Umbilical cord (tissue), 2 donors: ENCODE data around the gene EXT2. TPM values are rescaled to one million over a fixed set of nuclear protein-coding genes. Genes with fewer than 3 reads are reported as not detected.
A peak's percentile ranks its signal among the peaks of the same experiment; 100 is the strongest.

Source experiments
- DNase-seq: peaks from one replicate; pipeline ENCODE4 v3.0.0-alpha.2; 2015; ENCODE audit warnings: low spot score
- total RNA-seq: library from RNA; depleted of rRNA; stranded (reverse); fragments of >200 nt; gene quantifications from one replicate; pipeline ENCODE4 v1.2.3, GENCODE V29; 2014; ENCODE audit warnings: low replicate concordance; ENCODE audit not compliant: insufficient read depth

The EXT2 gene
- total RNA-seq, 1 donor from 2014 or later = 91.7 TPM

DNA sequence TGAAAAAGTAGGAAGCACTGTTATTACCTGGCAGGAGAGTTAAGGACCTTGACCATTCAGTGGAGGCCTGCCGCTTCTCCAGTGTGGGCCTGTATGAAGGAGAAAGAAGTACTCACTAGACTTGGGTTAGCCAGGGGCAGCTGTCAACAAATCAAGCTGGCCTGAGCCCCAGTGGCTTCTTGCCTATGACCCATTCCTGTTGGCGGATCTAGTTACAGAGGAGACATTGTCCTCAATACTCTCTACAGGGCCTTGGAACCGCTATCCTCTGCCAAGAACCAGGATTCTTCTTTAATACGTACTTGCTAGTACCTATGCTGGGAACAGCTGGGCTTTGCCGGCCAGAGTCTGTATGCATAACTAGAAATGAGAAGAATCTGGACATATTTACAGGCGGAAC, 146.4 kb downstream of the EXT2 start:
- peak; percentile 35 for DNase-seq

DNA sequence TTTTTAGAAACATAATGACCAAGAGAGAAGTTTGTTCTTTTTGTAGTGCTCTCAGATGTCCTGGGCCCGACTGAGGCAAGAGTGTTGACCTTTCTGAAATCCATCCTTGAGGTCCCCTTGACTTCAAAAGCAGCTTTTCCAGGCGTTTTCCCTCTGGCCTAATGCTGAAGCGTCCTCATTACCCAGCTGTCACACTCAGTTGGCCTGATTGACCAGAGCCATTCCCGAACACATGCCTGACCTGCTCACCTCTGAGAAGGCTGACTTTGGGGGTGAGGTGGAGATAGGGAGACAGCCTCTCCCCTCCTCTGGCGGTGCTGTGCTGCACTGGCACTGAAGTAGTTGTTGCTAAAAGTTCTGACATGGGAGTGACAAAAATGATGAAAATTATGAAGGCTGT, 147.6 kb downstream of the EXT2 start:
- DNase-seq = no peak

GRCh38 chr11:44243595-44244343, 148.3 kb downstream of the EXT2 start:
- peak; percentile 50 for DNase-seq

- DNase-seq = peak; percentile 48
Measured at GRCh38 chr11:44244639-44245310, 149.3 kb downstream of the EXT2 start.

GRCh38 chr11:44246726-44247125, 151.2 kb downstream of the EXT2 start:
- DNase-seq = peak; percentile 77

DNA sequence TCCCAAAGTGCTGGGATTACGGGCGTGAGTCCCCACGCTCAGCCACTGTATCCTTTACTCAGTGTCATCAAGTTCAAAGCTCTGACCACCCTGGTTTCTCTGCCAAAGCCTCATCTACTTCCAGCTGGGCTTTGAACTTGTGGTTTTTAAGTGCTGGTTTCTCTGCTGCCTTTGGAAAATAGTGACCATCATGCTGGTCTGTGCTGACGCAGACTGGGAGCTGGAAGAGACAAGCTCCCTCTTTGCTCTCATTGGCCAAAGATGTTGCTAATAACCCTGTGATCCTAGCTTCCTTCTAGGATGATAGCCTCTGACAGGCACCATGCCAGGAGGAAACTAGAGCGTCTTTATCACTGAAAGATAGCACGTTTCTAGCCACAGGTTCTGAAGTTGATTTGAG, 152.0 kb downstream of the EXT2 start:
- DNase-seq = no peak

GRCh38 chr11:44248109-44248508, 152.6 kb downstream of the EXT2 start:
- DNase-seq = no peak

DNA sequence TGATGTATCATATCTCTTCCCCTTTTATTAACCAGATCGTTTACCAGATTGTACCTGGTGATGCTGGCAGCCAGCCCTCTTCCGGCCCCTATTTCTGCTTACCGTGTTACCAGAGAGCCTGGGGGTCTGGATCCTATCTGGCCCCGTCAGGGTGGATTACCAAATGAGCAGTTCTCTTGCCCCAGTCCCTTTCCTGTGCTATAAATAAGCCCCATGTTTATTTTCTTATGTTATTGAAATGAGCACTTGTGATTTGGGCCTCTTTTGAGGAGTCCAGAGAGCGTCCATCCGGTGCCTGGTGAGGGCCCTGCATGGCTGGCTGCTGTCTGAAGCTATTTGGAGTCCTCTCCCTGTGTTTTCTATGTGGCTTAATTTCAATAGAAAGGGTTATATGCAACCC, 154.9 kb downstream of the EXT2 start:
- DNase-seq = no peak

- no peak for DNase-seq
Measured at GRCh38 chr11:44252999-44253602, 157.6 kb downstream of the EXT2 start.

GRCh38 chr11:44255406-44256071, 160.1 kb downstream of the EXT2 start:
- no peak for DNase-seq

- no peak for DNase-seq
Measured at GRCh38 chr11:44256673-44257291, 161.3 kb downstream of the EXT2 start.

DNA sequence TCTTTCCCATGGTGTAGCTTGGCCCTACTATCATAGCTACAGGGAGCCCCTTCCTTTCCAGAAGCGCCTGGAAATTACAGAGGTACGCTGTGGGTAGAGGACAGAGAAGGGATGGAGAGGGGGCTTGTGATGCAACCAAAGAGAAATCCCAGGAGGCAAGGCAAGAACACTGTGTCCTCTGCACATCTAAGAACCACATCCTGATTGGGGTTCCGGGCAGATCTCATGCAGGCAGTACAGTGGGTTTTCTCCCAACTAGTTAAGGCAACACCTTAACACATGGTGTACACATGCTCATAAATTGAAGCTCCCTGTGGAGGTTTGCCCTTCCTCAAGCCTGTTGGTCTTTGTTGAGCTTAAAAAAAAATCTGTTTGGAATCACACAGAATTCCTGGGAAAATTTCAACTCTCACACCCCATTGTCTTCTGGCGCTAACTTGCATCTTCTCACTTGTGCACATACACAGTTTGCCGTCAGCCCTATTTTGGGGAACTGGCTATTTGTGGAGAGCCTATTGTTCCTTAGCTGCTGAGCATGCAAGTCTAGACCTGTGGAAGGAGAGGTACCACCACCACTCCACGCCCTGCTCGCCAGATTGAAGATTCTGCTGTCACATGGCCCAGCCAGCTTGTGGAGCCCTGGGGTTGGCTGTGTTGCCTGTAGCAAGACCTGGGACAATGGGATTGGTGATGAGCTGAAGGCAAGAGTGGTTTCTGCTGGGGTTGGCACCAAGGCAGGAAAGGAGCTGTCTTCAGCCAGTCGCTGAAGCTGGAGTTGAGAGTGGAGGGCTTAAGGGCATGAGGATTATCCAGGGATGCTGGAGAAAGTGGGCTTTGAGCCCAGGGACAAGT, 162.1 kb downstream of the EXT2 start:
- DNase-seq = no peak

DNA sequence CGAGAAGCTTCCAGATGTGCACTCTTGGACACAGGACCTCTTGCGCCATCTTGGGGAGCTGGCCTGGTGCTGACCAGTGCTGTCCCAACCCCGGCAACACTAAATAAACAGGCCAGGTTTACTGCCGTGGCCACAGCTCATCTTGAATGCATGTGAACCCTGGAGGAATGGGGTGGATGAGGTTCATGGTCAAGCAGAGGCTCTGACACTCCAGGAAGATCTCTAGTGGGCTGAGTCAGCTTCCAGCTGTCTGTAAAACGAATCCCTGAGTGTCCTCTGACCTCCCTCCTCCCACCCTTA, 162.7 kb downstream of the EXT2 start:
- DNase-seq = no peak

DNA sequence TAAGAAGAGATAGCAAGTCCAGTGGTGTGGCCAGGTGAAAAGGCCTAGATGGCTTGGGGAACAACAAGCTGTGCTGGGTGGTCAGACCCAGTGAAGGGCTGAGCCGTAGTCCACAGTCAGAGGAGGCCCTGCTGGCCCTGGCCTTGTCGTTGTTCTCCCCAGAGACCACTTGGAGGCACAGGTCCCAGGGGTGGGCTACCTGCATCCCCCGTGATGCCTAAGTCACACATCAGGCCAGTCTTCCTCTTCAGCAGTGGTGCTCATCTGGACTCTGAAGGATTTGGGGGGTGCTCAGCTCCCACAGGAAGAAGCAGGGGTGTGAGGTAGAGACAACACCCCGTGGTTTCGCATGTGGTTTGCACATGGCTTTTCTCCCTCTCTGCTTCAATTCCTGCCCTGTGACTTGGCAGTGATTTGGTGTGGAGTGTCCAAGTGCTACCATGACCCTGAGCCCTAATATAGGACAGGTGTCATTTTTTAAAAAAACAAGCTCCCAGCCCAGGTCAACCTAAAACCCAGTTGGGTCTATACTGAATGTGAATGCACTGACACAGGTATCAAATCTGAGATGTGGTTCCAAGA, 163.5 kb downstream of the EXT2 start:
- no peak for DNase-seq

GRCh38 chr11:44260081-44260480, 164.6 kb downstream of the EXT2 start:
- DNase-seq = no peak

DNA sequence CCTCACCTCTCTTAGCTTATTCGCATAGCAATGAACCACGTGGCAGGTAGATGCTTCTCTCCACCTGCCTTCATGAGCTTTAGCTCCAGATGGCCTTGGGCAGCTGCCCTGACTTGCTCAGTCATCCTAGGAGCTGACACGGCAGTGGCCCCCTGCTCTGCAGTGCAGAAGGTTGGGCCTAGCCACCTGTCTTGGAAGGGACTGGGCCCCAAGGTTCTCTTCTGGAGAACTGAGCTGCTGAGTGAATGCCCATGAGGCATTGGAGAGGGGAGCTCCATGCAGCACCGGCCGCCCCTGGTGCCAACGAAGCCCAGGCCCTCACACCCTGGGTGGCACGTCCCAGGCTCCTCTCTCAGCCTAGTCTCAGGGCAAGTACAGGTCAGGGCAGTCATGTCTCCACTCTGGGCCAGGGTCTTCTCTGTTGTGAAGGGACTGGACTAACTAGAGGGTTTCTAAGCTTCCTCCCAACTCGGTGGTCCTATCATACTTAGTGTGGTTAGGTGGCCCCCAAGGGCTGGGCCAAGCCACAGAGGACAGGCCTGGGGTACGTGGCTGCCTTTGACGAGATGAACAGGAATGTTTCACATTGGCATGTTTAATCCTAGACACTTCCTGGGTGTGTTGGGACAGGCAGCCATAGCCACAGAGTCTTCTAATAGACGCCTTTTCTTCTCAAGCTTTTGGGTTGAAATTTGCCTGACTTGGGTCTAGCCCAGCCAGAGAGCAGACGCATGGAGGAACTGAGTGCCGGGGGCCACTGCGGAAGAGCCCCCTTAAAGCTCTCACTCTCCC, 166.5 kb downstream of the EXT2 start:
- DNase-seq = no peak

- no peak for DNase-seq
Measured at GRCh38 chr11:44263738-44264437, 168.4 kb downstream of the EXT2 start.

GRCh38 chr11:44264438-44264749, 168.9 kb downstream of the EXT2 start:
- no peak for DNase-seq

- no peak for DNase-seq
Measured at GRCh38 chr11:44264761-44265160, 169.3 kb downstream of the EXT2 start.
